Thyroid gland (tissue), 4 donors: Measurements from ENCODE around the gene CLCC1. TPM values are rescaled to one million over a fixed set of nuclear protein-coding genes. Genes with fewer than 3 reads are reported as not detected.

Experiments used
- DNase-seq, 2 donors: peaks; one replicate each; pipeline ENCODE4 v3.0.0-alpha.2; 2019
- H3K27ac ChIP-seq, 3 donors: fragments of 200-600 bp; sonication (generic); 1 replicate in 2 of 3; 2 replicates in 1 of 3; pipeline ENCODE4 v1.5.1; 2016 to 2019; ENCODE audit warnings: mild to moderate bottlenecking in 1 of 3, moderate library complexity in 1 of 3
- H3K27me3 ChIP-seq: fragments of 200-600 bp; sonication (generic); one replicate; pipeline ENCODE4 v1.5.1; 2019
- H3K36me3 ChIP-seq, 2 donors: fragments of 200-600 bp; sonication (generic); one replicate each; pipeline ENCODE4 v1.5.1; 2016 to 2019
- H3K4me1 ChIP-seq, 2 donors: fragments of 200-600 bp; sonication (generic); one replicate each; pipeline ENCODE4 v1.5.1; 2017 to 2019
- H3K4me3 ChIP-seq, 3 donors: fragments of 200-600 bp; sonication (generic); replicated peaks in 1 of 3; 1 replicate in 2 of 3; 2 replicates in 1 of 3; pipeline ENCODE4 v1.5.1; 2016; ENCODE audit warnings: mild to moderate bottlenecking in 1 of 3
- H3K9me3 ChIP-seq: fragments of 200-600 bp; sonication (generic); one replicate; pipeline ENCODE4 v1.5.1; 2017
- CTCF ChIP-seq, 6 experiments: fragments of 200-600 bp in 3 of 6; fragments of 450-650 bp in 3 of 6; sonication (generic) in 3 of 6; IDR thresholded peaks; one replicate each; pipeline ENCODE4 v1.5.1; 2016 to 2019; ENCODE audit warnings: antibody characterized with exemption in 6 of 6, mild to moderate bottlenecking in 2 of 6, inconsistent platforms in 1 of 6, moderate library complexity in 1 of 6
- POLR2A ChIP-seq, 2 donors: fragments of 450-650 bp; IDR thresholded peaks; one replicate each; pipeline ENCODE4 v1.6.1; 2017; ENCODE audit warnings: antibody characterized with exemption in 2 of 2, mild to moderate bottlenecking in 2 of 2, moderate library complexity in 1 of 2
- WGBS, 2 donors: methylation state at CpG; one replicate each; pipeline ENCODE4 v1.1.5; 2017; 5-methylcytosine and 5-hydroxymethylcytosine counted together
- intact Hi-C: fragments of 100-400 bp; cut with DNase I; formaldehyde crosslinking; loops from one replicate; pipeline ENCODE4 v1.15.1; 2023
- small RNA-seq: library from RNA; depleted of rRNA; stranded (forward); fragments of <200 nt; gene quantifications from one replicate; pipeline ENCODE3, GENCODE V24; 2016
- total RNA-seq, 4 donors: library from RNA; depleted of rRNA; stranded (reverse); fragments of >200 nt; gene quantifications; one replicate each; pipeline ENCODE4 v1.2.3, GENCODE V29; 2016

Gene CLCC1
- total RNA-seq, 4 donors from 2014 or later = 29.3 to 35.6 (median 32.9) TPM

- Histone ChIP-seq H3K27me3 (no peaks in the 10 kb centered on the region), H3K27ac (peak overlapping the region in 2 of 3 donors; percentile 22 to 56), H3K36me3 (peaks cover 11 to 14% of the 10 kb centered on the region in 2 donors), H3K4me1 (peaks cover 5% of the 10 kb centered on the region in 2 donors), H3K4me3 (no peak overlapping the region), H3K9me3 (no peaks in the 10 kb centered on the region)
- DNase-seq = no peak
- intact Hi-C loops = no loop called here
- WGBS, 2 donors = 91 to 93% methylated on average over 2 of the region's 2 CpGs
- TF ChIP-seq POLR2A (IDR thresholded peaks at IDR 0.05) = no peak
- TF ChIP-seq CTCF (IDR thresholded peaks at IDR 0.05) = no peak
These were observed 37.4 kb downstream of the CLCC1 start for GRCh38 chr1:108925920-108926319.

- Histone ChIP-seq H3K27ac (no peak overlapping the region), H3K4me1 (peaks cover 0 to 4% of the 10 kb centered on the region in 2 donors), H3K27me3 (no peaks in the 10 kb centered on the region), H3K9me3 (no peaks in the 10 kb centered on the region), H3K4me3 (no peak overlapping the region), H3K36me3 (no peaks in the 10 kb centered on the region)
- no peak for DNase-seq
- intact Hi-C loops = no loop called here
- WGBS, 2 donors = 97 to 99% methylated on average over 2 of the region's 2 CpGs
- no peak for TF ChIP-seq POLR2A (IDR thresholded peaks at IDR 0.05)
- TF ChIP-seq CTCF (IDR thresholded peaks at IDR 0.05) = no peak
These were observed 46.5 kb downstream of the CLCC1 start for GRCh38 chr1:108916788-108917187.

Small RNA genes within 50 kb of the gene (small RNA-seq; reads per million reads assigned to genes)
- gene BX679664.2 = not detected

Other genes starting within 250 kb of the CLCC1 start
- gene STXBP3, start 216.8 kb downstream of the CLCC1 start, total RNA-seq = 100 to 1,000 TPM in 3 of 4 donors, 10 to 100 TPM in 1; 82.6 to 223 (median 100) TPM
- 1 to 10 TPM in 1 of 4 donors, not detected in 3; 6.2 TPM for gene AKNAD1, start 106.4 kb downstream of the CLCC1 start, total RNA-seq
- 10 to 100 TPM in 1 of 4 donors, 1 to 10 TPM in 3; 1.3 to 15.5 (median 6.1) TPM for gene GPSM2, start 86.5 kb downstream of the CLCC1 start, total RNA-seq
- gene WDR47, start 78.6 kb upstream of the CLCC1 start, total RNA-seq = 10 to 100 TPM in 3 of 4 donors, 1 to 10 TPM in 1; 9.4 to 23.2 (median 12.9) TPM
- gene TAF13, start 112.5 kb upstream of the CLCC1 start, total RNA-seq = 10 to 100 TPM; 25.6 to 47.1 (median 43.9) TPM
- 10 to 100 TPM; 36.5 to 46.5 (median 39.2) TPM for gene TMEM167B, start 127.3 kb upstream of the CLCC1 start, total RNA-seq
- gene ELAPOR1, start 150.6 kb upstream of the CLCC1 start, total RNA-seq = 10 to 100 TPM in 2 of 4 donors, 1 to 10 TPM in 2; 4.7 to 24.0 (median 12.3) TPM